Testis (tissue), 3 donors: ENCODE data around the gene SLTM. TPM values are rescaled to one million over a fixed set of nuclear protein-coding genes. Genes with fewer than 3 reads are reported as not detected.
A peak's percentile ranks its signal among the peaks of the same experiment; 100 is the strongest.
"Not testable (repeated sequence)": the region's sequence is repeated elsewhere in the genome, so short reads cannot be mapped to it uniquely, and the experiment has no call there.

Source experiments
- DNase-seq: peaks from one replicate; pipeline ENCODE4 v3.0.0-alpha.2; 2019
- H3K27ac ChIP-seq, 2 donors: fragments of 200-600 bp; sonication (generic); one replicate each; pipeline ENCODE4 v1.5.1; 2019
- H3K27me3 ChIP-seq: fragments of 200-600 bp; sonication (generic); one replicate; pipeline ENCODE4 v1.5.1; 2019
- H3K36me3 ChIP-seq: fragments of 200-600 bp; sonication (generic); one replicate; pipeline ENCODE4 v1.5.1; 2017; ENCODE audit warnings: low read depth; ENCODE audit errors: missing control alignments
- H3K4me1 ChIP-seq: fragments of 200-600 bp; sonication (generic); one replicate; pipeline ENCODE4 v1.5.1; 2019
- H3K4me3 ChIP-seq, 2 donors: fragments of 200-600 bp; sonication (generic); one replicate each; pipeline ENCODE4 v1.5.1; 2017 to 2019
- H3K9me3 ChIP-seq: fragments of 200-600 bp; sonication (generic); one replicate; pipeline ENCODE4 v1.5.1; 2017
- CTCF ChIP-seq, 3 experiments: fragments of 450-650 bp in 2 of 3; fragments of 200-600 bp in 1 of 3; sonication (generic) in 1 of 3; IDR thresholded peaks; one replicate each; pipeline ENCODE4 v1.5.1; 2016 to 2019; ENCODE audit warnings: antibody characterized with exemption in 3 of 3, mild to moderate bottlenecking in 2 of 3, moderate library complexity in 1 of 3
- POLR2A ChIP-seq: fragments of 450-650 bp; IDR thresholded peaks from one replicate; pipeline ENCODE4 v1.6.1; 2017; ENCODE audit warnings: antibody characterized with exemption, mild to moderate bottlenecking, moderate library complexity
- WGBS, 2 donors: methylation state at CpG; one replicate each; pipeline ENCODE4 v1.1.5; 2018; 5-methylcytosine and 5-hydroxymethylcytosine counted together
- intact Hi-C: fragments of 100-400 bp; cut with DNase I; formaldehyde crosslinking; loops from one replicate; pipeline ENCODE4 v1.15.1; 2023; ENCODE audit warnings: low total_unique reads
- polyA plus RNA-seq: library from polyadenylated mRNA; stranded (reverse); fragments of 350-450 nt; fragmentation: Illumina TruSeq; extraction: RNeasy Lipid Tissue Mini Kit (QIAGEN cat#74804); gene quantifications from one replicate; pipeline ENCODE4 v1.2.3, GENCODE V29; 2014; ENCODE audit warnings: low read depth, low replicate concordance; ENCODE audit not compliant: insufficient read depth
- total RNA-seq, 2 donors: library from RNA; depleted of rRNA; stranded (reverse); fragments of >200 nt; gene quantifications; one replicate each; pipeline ENCODE4 v1.2.3, GENCODE V29; 2016

The SLTM gene
- total and polyA plus RNA-seq, 3 donors from 2014 or later, result 29.7 to 116 (median 92.7) TPM

GRCh38 chr15:58865425-58865880, 68.0 kb downstream of the SLTM start:
- no peak for TF ChIP-seq CTCF (IDR thresholded peaks at IDR 0.05)
- TF ChIP-seq POLR2A, result no peak
- DNase-seq, result peak; percentile 74
- no peaks in the 10 kb centered on the region for H3K27me3 ChIP-seq
- 10% methylated on average over 15 of the region's 15 CpGs for WGBS, 2 donors
- no peaks in the 10 kb centered on the region for H3K9me3 ChIP-seq
- H3K4me3 ChIP-seq, result peak overlapping the region; percentile 64 to 89
- intact Hi-C loops, result no loop called here
- H3K4me1 ChIP-seq, result peaks cover 17% of the 10 kb centered on the region
- H3K27ac ChIP-seq, result peak overlapping the region; percentile 85 to 87
- H3K36me3 ChIP-seq, result no peaks in the 10 kb centered on the region

- H3K27me3 ChIP-seq, result no peaks in the 10 kb centered on the region
- TF ChIP-seq CTCF (IDR thresholded peaks at IDR 0.05) (no peak), POLR2A (no peak)
- peak overlapping the region; percentile 85 to 87 for H3K27ac ChIP-seq
- DNase-seq, result peak; percentile 93
- intact Hi-C loops, result no loop called here
- no peaks in the 10 kb centered on the region for H3K9me3 ChIP-seq
- 4 to 11% methylated on average over 20 to 45 of the region's 54 CpGs for WGBS, 2 donors
- no peaks in the 10 kb centered on the region for H3K36me3 ChIP-seq
- peak overlapping the region; percentile 64 to 89 for H3K4me3 ChIP-seq
- H3K4me1 ChIP-seq, result peaks cover 17% of the 10 kb centered on the region
Observed at GRCh38 chr15:58864602-58865424, 68.7 kb downstream of the SLTM start.

GRCh38 chr15:58862326-58862725, 71.2 kb downstream of the SLTM start:
- intact Hi-C loops, result no loop called here
- DNase-seq, result no peak
- H3K9me3 ChIP-seq, result no peaks in the 10 kb centered on the region
- no peak overlapping the region for H3K27ac ChIP-seq
- H3K4me1 ChIP-seq, result peaks cover 17% of the 10 kb centered on the region
- no peak for TF ChIP-seq CTCF (IDR thresholded peaks at IDR 0.05)
- no peak for TF ChIP-seq POLR2A
- no peaks in the 10 kb centered on the region for H3K36me3 ChIP-seq
- 66 to 74% methylated on average over 2 of the region's 2 CpGs for WGBS, 2 donors
- H3K27me3 ChIP-seq, result no peaks in the 10 kb centered on the region
- no peak overlapping the region for H3K4me3 ChIP-seq

- H3K27me3 ChIP-seq, H3K27ac ChIP-seq, intact Hi-C loops, H3K4me1 ChIP-seq, DNase-seq, H3K4me3 ChIP-seq, H3K36me3 ChIP-seq, H3K9me3 ChIP-seq: not testable (repeated sequence)
- WGBS, 2 donors, result 49 to 69% methylated on average over 1 of the region's 1 CpG
Observed at GRCh38 chr15:58856621-58857020, 76.9 kb downstream of the SLTM start.

GRCh38 chr15:58856086-58856485, 77.4 kb downstream of the SLTM start:
- Histone ChIP-seq H3K27me3 (no peaks in the 10 kb centered on the region), H3K4me1 (no peaks in the 10 kb centered on the region), H3K4me3 (no peak overlapping the region), H3K27ac (no peak overlapping the region), H3K9me3 (no peaks in the 10 kb centered on the region), H3K36me3 (no peaks in the 10 kb centered on the region)
- intact Hi-C loops, result no loop called here
- no peak for DNase-seq
- TF ChIP-seq CTCF (IDR thresholded peaks at IDR 0.05) (no peak), POLR2A (no peak)
